HG03064 (cell line): ENCODE measurements around the gene FOXD3.
"Not testable (repeated sequence)": the region's sequence is repeated elsewhere in the genome, so short reads cannot be mapped to it uniquely, and the experiment has no call there.

Experiments
- ATAC-seq: cut with Tn5 transposase; IDR thresholded peaks from one replicate; pipeline ENCODE4 v1.9.1; 2021; ENCODE audit warnings: low read depth; ENCODE audit not compliant: unreplicated experiment

FOXD3 gene

GRCh38 chr1:63352736-63353135, 30.4 kb downstream of the FOXD3 start:
- no peak for ATAC-seq

GRCh38 chr1:63356234-63356633, 33.9 kb downstream of the FOXD3 start:
- ATAC-seq = not testable (repeated sequence)

- ATAC-seq = no peak
These were observed 37.2 kb downstream of the FOXD3 start for GRCh38 chr1:63359561-63359960.

GRCh38 chr1:63362073-63362472, 39.7 kb downstream of the FOXD3 start:
- no peak for ATAC-seq

- no peak for ATAC-seq
These were observed 40.2 kb downstream of the FOXD3 start for GRCh38 chr1:63362578-63362977.

- no peak for ATAC-seq
These were observed 40.6 kb downstream of the FOXD3 start for GRCh38 chr1:63363014-63363413.

- no peak for ATAC-seq
These were observed 44.5 kb downstream of the FOXD3 start for GRCh38 chr1:63366908-63367214.

- ATAC-seq = peak; percentile 95
These were observed 45.1 kb downstream of the FOXD3 start, which contains the start of gene ALG6 for GRCh38 chr1:63367215-63368103. ALG6 (plus strand) TSS chr1:63367627; CDS start chr1:63370978, 3,351 bp downstream.

GRCh38 chr1:63368131-63368530, 45.8 kb downstream of the FOXD3 start:
- no peak for ATAC-seq
